C4-2B (cell line): ENCODE measurements around the gene PIR.

Experiments used
- CTCF ChIP-seq: fragments of 450-650 bp; conservative IDR thresholded peaks from 2 replicates; pipeline ENCODE4 v1.5.1; 2017; ENCODE audit warnings: mild to moderate bottlenecking
- ZFX ChIP-seq: fragments of 450-650 bp; IDR thresholded peaks from 2 replicates; pipeline ENCODE4 v1.6.1; 2017

- TF ChIP-seq CTCF (no peak), ZFX (no peak)
These were observed 12.0 kb upstream of the PIR start for GRCh38 chrX:15505101-15505500.
